Measurements from ENCODE around the gene CAP1.

DNA sequence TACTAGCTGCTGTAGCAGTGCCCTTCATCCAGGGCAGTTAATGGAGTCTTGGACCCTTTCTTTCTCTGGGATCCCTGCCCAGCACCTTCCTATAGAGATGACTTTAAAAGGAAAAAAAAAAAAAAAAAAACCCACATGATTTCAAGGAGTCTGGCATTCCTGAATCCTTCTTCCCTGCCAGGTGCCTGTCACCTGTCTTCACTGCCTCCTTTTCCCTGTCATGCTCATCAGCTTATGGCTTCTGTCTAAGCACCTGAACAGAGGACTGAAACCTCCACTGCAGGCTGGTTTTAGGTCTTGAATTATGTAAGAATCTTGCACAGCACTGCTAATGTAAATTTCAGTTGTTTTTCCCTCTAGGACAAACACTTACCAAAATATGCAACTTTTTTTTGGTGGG is 31.6 kb downstream of the CAP1 start:
- no peak for TF ChIP-seq POLR2A (IDR thresholded peaks at IDR 0.05)
- TF ChIP-seq, protein P1, sequence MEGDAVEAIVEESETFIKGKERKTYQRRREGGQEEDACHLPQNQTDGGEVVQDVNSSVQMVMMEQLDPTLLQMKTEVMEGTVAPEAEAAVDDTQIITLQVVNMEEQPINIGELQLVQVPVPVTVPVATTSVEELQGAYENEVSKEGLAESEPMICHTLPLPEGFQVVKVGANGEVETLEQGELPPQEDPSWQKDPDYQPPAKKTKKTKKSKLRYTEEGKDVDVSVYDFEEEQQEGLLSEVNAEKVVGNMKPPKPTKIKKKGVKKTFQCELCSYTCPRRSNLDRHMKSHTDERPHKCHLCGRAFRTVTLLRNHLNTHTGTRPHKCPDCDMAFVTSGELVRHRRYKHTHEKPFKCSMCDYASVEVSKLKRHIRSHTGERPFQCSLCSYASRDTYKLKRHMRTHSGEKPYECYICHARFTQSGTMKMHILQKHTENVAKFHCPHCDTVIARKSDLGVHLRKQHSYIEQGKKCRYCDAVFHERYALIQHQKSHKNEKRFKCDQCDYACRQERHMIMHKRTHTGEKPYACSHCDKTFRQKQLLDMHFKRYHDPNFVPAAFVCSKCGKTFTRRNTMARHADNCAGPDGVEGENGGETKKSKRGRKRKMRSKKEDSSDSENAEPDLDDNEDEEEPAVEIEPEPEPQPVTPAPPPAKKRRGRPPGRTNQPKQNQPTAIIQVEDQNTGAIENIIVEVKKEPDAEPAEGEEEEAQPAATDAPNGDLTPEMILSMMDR (IDR thresholded peaks at IDR 0.05): no peak

Measured in adrenal gland (tissue), 5 donors.